ENCODE results near the gene TUSC7.

The TUSC7 gene

DNA sequence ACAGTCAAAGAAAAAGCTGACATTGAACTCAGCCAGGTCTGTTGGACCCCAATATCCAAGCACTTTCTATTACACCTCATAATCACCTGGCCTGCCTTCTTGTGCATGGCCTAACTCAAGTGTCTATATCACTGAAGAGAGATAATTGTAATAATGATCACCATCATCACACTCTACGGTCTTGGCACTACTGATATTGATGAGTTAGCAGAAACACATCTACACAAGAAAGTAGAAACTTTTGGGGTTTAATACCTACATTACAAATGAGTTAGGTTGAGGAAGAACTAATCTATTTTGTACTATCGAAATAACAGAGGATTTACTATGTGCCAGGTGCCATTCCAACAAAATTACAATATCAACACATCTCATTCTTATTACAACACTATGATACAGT, 30.7 kb downstream of the TUSC7 start:
- H3K9me3 ChIP-seq (ENCODE audit: low read depth, low read length), result no peaks in the 10 kb centered on the region
- H3K36me3 ChIP-seq (ENCODE audit: insufficient read depth, low read length), result no peaks in the 10 kb centered on the region
- DNase-seq (ENCODE audit: low read depth, low spot score), result no peak
- no peak overlapping the region for H3K4me3 ChIP-seq
- TF ChIP-seq FOXP2 (optimal IDR thresholded peaks at IDR 0.05; ENCODE audit: control extremely low read depth, extremely low read length, insufficient read depth), result no peak
- TF ChIP-seq EZH2 (IDR thresholded peaks at IDR 0.05), result no peak
- TF ChIP-seq POLR2AphosphoS5 (IDR thresholded peaks at IDR 0.05; ENCODE audit: borderline replicate concordance, low read depth, low read length), result no peak
- no peak overlapping the region for H3K27ac ChIP-seq
- no peak overlapping the region for H3K9ac ChIP-seq (ENCODE audit: insufficient read length)

DNA sequence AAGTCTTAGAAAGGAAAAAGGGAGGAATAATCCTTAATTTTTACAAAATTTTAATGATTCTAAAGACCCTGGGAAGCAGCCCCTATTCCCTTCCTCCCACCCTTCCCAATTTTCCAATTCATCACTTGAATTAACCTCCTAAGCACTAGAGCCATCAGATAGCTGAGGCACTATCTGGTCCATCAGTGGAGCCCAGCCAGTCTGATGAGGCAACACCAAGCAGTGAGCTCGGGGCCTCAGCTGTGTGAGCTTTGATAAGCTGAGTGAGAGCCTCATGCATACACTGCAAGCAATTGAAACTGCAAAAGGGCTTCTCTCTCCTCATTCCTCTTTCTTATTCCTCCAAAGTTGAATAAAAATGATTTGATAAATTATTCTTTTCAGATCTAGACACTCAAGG, 31.9 kb downstream of the TUSC7 start:
- no peaks in the 10 kb centered on the region for H3K36me3 ChIP-seq (ENCODE audit: insufficient read depth, low read length)
- no peak overlapping the region for H3K4me3 ChIP-seq
- TF ChIP-seq FOXP2 (optimal IDR thresholded peaks at IDR 0.05; ENCODE audit: control extremely low read depth, extremely low read length, insufficient read depth) (no peak), POLR2AphosphoS5 (IDR thresholded peaks at IDR 0.05; ENCODE audit: borderline replicate concordance, low read depth, low read length) (no peak), EZH2 (IDR thresholded peaks at IDR 0.05) (no peak)
- no peak for DNase-seq (ENCODE audit: low read depth, low spot score)
- no peak overlapping the region for H3K9ac ChIP-seq (ENCODE audit: insufficient read length)
- H3K9me3 ChIP-seq (ENCODE audit: low read depth, low read length), result no peaks in the 10 kb centered on the region
- no peak overlapping the region for H3K27ac ChIP-seq

GRCh38 chr3:116743062-116743461, 33.5 kb downstream of the TUSC7 start:
- no peak for TF ChIP-seq POLR2AphosphoS5 (IDR thresholded peaks at IDR 0.05; ENCODE audit: borderline replicate concordance, low read depth, low read length)
- no peak for TF ChIP-seq EZH2 (IDR thresholded peaks at IDR 0.05)
- TF ChIP-seq FOXP2 (optimal IDR thresholded peaks at IDR 0.05; ENCODE audit: control extremely low read depth, extremely low read length, insufficient read depth), result no peak
- H3K9ac ChIP-seq (ENCODE audit: insufficient read length), result no peak overlapping the region
- no peak for DNase-seq (ENCODE audit: low read depth, low spot score)
- no peaks in the 10 kb centered on the region for H3K36me3 ChIP-seq (ENCODE audit: insufficient read depth, low read length)
- H3K27ac ChIP-seq, result no peak overlapping the region
- no peaks in the 10 kb centered on the region for H3K9me3 ChIP-seq (ENCODE audit: low read depth, low read length)
- no peak overlapping the region for H3K4me3 ChIP-seq

DNA sequence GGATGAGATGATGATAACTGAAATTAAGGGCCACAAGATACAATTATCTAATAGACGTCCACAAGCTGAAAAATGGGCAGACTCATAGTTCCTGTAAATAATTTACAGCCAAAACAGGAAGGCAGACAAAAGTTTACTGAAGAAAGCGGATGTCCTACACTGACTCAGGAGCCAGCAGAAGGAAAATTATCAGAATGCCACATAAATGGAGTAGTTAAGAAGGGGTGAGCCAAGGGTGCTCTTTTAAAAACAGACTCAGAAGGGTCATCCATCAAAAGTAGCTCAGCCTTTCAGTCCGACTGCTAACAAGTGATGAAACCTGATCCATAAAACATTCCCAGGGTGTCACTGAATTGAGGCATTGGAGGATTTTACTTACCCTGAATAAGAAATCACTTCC, 39.8 kb downstream of the TUSC7 start:
- no peak for DNase-seq (ENCODE audit: low read depth, low spot score)
- TF ChIP-seq FOXP2 (optimal IDR thresholded peaks at IDR 0.05; ENCODE audit: control extremely low read depth, extremely low read length, insufficient read depth), result no peak
- TF ChIP-seq EZH2 (IDR thresholded peaks at IDR 0.05), result no peak
- TF ChIP-seq POLR2AphosphoS5 (IDR thresholded peaks at IDR 0.05; ENCODE audit: borderline replicate concordance, low read depth, low read length), result no peak
- Histone ChIP-seq H3K9ac (ENCODE audit: insufficient read length) (no peak overlapping the region), H3K27ac (no peak overlapping the region), H3K9me3 (ENCODE audit: low read depth, low read length) (no peaks in the 10 kb centered on the region), H3K36me3 (ENCODE audit: insufficient read depth, low read length) (no peaks in the 10 kb centered on the region), H3K4me3 (no peak overlapping the region)

- peak; percentile 30; the same call in 1 of the 2 replicates for TF ChIP-seq POLR2AphosphoS5 (IDR thresholded peaks at IDR 0.05; ENCODE audit: borderline replicate concordance, low read depth, low read length)
- TF ChIP-seq FOXP2 (optimal IDR thresholded peaks at IDR 0.05; ENCODE audit: control extremely low read depth, extremely low read length, insufficient read depth), result no peak
- Histone ChIP-seq H3K9me3 (ENCODE audit: low read depth, low read length) (no peaks in the 10 kb centered on the region), H3K36me3 (ENCODE audit: insufficient read depth, low read length) (no peaks in the 10 kb centered on the region), H3K27ac (peak overlapping the region; percentile 85), H3K9ac (ENCODE audit: insufficient read length) (peak overlapping the region; percentile 47), H3K4me3 (peak overlapping the region; percentile 52)
- peak; percentile 84 for DNase-seq (ENCODE audit: low read depth, low spot score)
Observed at GRCh38 chr3:116757315-116757714, 47.7 kb downstream of the TUSC7 start.

GRCh38 chr3:116759316-116759715, 49.7 kb downstream of the TUSC7 start:
- Histone ChIP-seq H3K27ac (no peak overlapping the region), H3K9me3 (ENCODE audit: low read depth, low read length) (no peaks in the 10 kb centered on the region), H3K9ac (ENCODE audit: insufficient read length) (peak overlapping the region; percentile 3), H3K36me3 (ENCODE audit: insufficient read depth, low read length) (no peaks in the 10 kb centered on the region), H3K4me3 (no peak overlapping the region)
- DNase-seq (ENCODE audit: low read depth, low spot score), result no peak
- TF ChIP-seq POLR2AphosphoS5 (IDR thresholded peaks at IDR 0.05; ENCODE audit: borderline replicate concordance, low read depth, low read length) (no peak), EZH2 (IDR thresholded peaks at IDR 0.05) (no peak), FOXP2 (optimal IDR thresholded peaks at IDR 0.05; ENCODE audit: control extremely low read depth, extremely low read length, insufficient read depth) (no peak)
